WTC11 (cell line): ENCODE measurements around the gene RPS6KA5. TPM values are rescaled to one million over a fixed set of nuclear protein-coding genes. Genes with fewer than 3 reads are reported as not detected.

Experiments used
- ATAC-seq: fragments of 200-7000 bp; cut with Tn5 transposase; 2 replicates; pipeline ENCODE4 v1.10.0; 2021; ENCODE audit warnings: mild to moderate bottlenecking, moderate library complexity
- CTCF ChIA-PET: fragments of 300-600 bp; sonication (Branson Sonifier 250); formaldehyde crosslinking; loops from one replicate; lab custom pipeline; 2021; ENCODE audit warnings: antibody characterized with exemption; lab: Charles Lee
- POLR2A ChIA-PET: fragments of 350-600 bp; sonication (Branson Sonifier 250); formaldehyde crosslinking; loops from one replicate; lab custom pipeline; 2021; ENCODE audit warnings: antibody characterized with exemption; lab: Charles Lee
- DNase-seq: peaks from one replicate; pipeline ENCODE4 v3.0.0; 2021; ENCODE audit warnings: low spot score
- H3K27ac Mint-ChIP-seq: 2 replicates; pipeline ENCODE4 v1.8.0; 2021; ENCODE audit warnings: mixed read lengths
- H3K27me3 Mint-ChIP-seq: 2 replicates; pipeline ENCODE4 v1.8.0; 2021; ENCODE audit warnings: low read depth, mild to moderate bottlenecking, moderate library complexity, mixed read lengths
- H3K36me3 Mint-ChIP-seq: 2 replicates; pipeline ENCODE4 v1.8.0; 2021; ENCODE audit warnings: mixed read lengths
- H3K4me1 Mint-ChIP-seq: 2 replicates; pipeline ENCODE4 v1.8.0; 2022; ENCODE audit warnings: mixed read lengths
- H3K4me3 Mint-ChIP-seq: 2 replicates; pipeline ENCODE4 v1.8.0; 2021; ENCODE audit warnings: mild to moderate bottlenecking, moderate library complexity, mixed read lengths
- H3K9me3 Mint-ChIP-seq: 2 replicates; pipeline ENCODE4 v1.8.0; 2021; ENCODE audit warnings: mixed read lengths
- CDX4 ChIP-seq: fragments of 250-450 bp; sonication (Bioruptor Pico); IDR thresholded peaks from 2 replicates; pipeline ENCODE4 v1.9.0; 2021; ENCODE audit warnings: moderate library complexity, mild to moderate bottlenecking, inconsistent platforms, borderline replicate concordance
- FOXP1 ChIP-seq: sonication (generic); formaldehyde crosslinking; IDR thresholded peaks from 2 replicates; pipeline ENCODE4 v1.8.0; 2022; ENCODE audit warnings: missing genetic modification reagents, mild to moderate bottlenecking, moderate library complexity, borderline replicate concordance
- HMGXB4 ChIP-seq: sonication (generic); formaldehyde crosslinking; IDR thresholded peaks from 2 replicates; pipeline ENCODE4 v1.8.1; 2023; ENCODE audit warnings: mild to moderate bottlenecking, moderate library complexity, missing genetic modification reagents
- JUN ChIP-seq: sonication (generic); formaldehyde crosslinking; IDR thresholded peaks from 2 replicates; pipeline ENCODE4 v1.8.0; 2023; ENCODE audit warnings: mild to moderate bottlenecking, missing genetic modification reagents
- MLX ChIP-seq: sonication (generic); formaldehyde crosslinking; IDR thresholded peaks from 2 replicates; pipeline ENCODE4 v1.8.1; 2023; ENCODE audit warnings: mild to moderate bottlenecking, missing genetic modification reagents, moderate library complexity
- MXD4 ChIP-seq: fragments of 250-450 bp; sonication (Bioruptor Pico); IDR thresholded peaks from 2 replicates; pipeline ENCODE4 v1.8.0; 2021; ENCODE audit warnings: mild to moderate bottlenecking, moderate library complexity, borderline replicate concordance
- MYBL2 ChIP-seq: sonication (generic); formaldehyde crosslinking; IDR thresholded peaks from 2 replicates; pipeline ENCODE4 v1.8.1; 2023; ENCODE audit warnings: mild to moderate bottlenecking, moderate library complexity, missing genetic modification reagents
- NR1H2 ChIP-seq: sonication (generic); formaldehyde crosslinking; IDR thresholded peaks from 2 replicates; pipeline ENCODE4 v1.9.0; 2021; ENCODE audit warnings: mild to moderate bottlenecking, moderate library complexity, missing genetic modification reagents
- OVOL2 ChIP-seq: fragments of 250-450 bp; sonication (Bioruptor Pico); IDR thresholded peaks from 2 replicates; pipeline ENCODE4 v1.9.0; 2021; ENCODE audit warnings: mild to moderate bottlenecking, borderline replicate concordance
- RELA ChIP-seq: sonication (generic); formaldehyde crosslinking; IDR thresholded peaks from 2 replicates; pipeline ENCODE4 v1.8.1; 2022; ENCODE audit warnings: missing genetic modification reagents, mild to moderate bottlenecking, borderline replicate concordance
- RORB ChIP-seq: fragments of 250-450 bp; sonication (Bioruptor Pico); IDR thresholded peaks from 2 replicates; pipeline ENCODE4 v1.9.0; 2021; ENCODE audit warnings: mild to moderate bottlenecking
- SOX15 ChIP-seq: fragments of 250-450 bp; sonication (Bioruptor Pico); IDR thresholded peaks from 2 replicates; pipeline ENCODE4 v1.9.0; 2021; ENCODE audit warnings: mild to moderate bottlenecking
- TP53 ChIP-seq: sonication (generic); formaldehyde crosslinking; IDR thresholded peaks from 2 replicates; pipeline ENCODE4 v1.8.1; 2023; ENCODE audit warnings: mild to moderate bottlenecking, missing genetic modification reagents
- ZNF138 ChIP-seq: sonication (generic); formaldehyde crosslinking; conservative IDR thresholded peaks from 2 replicates; pipeline ENCODE4 v1.8.1; 2022; ENCODE audit warnings: mild to moderate bottlenecking, moderate library complexity, missing genetic modification reagents
- ZNF219 ChIP-seq: sonication (generic); formaldehyde crosslinking; IDR thresholded peaks from 2 replicates; pipeline ENCODE4 v1.8.0; 2023; ENCODE audit warnings: missing genetic modification reagents, mild to moderate bottlenecking, borderline replicate concordance
- total RNA-seq: library from RNA; stranded (reverse); gene quantifications from 3 replicates; pipeline ENCODE4 v1.2.3, GENCODE V29; 2021
- TF ChIP-seq, protein P1 (sequence below): sonication (generic); formaldehyde crosslinking; IDR thresholded peaks from 2 replicates; pipeline ENCODE4 v1.8.0; 2023; ENCODE audit warnings: mild to moderate bottlenecking, missing genetic modification reagents
- TF ChIP-seq, protein P2 (sequence below): sonication (generic); formaldehyde crosslinking; IDR thresholded peaks from 2 replicates; pipeline ENCODE4 v1.8.0; 2022; ENCODE audit warnings: missing genetic modification reagents

Gene RPS6KA5
- total RNA-seq, 1 experiment from 2014 or later, result 5.2 TPM

DNA sequence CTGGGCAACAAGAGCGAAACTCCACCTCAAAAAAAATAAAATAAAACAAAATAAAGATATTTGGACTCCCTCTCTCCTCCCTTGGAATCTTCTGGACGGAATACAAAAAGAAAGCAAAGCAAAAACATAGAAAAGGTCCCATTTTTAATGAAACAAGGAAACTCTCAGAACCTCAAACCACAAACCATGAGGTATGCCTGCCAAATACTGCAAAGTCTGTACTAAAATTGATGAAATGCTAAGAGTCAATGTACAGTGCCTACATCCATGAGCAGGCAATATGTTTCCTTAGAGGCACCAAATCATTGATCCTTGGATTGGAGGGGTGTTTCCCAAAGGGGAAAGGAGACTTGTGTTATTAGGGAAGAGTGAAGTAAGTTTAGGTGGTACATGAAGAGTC lies 8.2 kb upstream of the RPS6KA5 start:
- DNase-seq (no peak), ATAC-seq (no peak)
- Mint-ChIP-seq H3K27me3 (no peaks in the 10 kb centered on the region; the same call in none of the 2 replicates), H3K9me3 (peaks cover 5% of the 10 kb centered on the region; the same call in 1 of the 2 replicates), H3K4me1 (no peaks in the 10 kb centered on the region), H3K36me3 (no peaks in the 10 kb centered on the region), H3K27ac (no peak overlapping the region), H3K4me3 (no peak overlapping the region)
- POLR2A ChIA-PET, result no interaction called here
- TF ChIP-seq FOXP1 (CRISPR knock-in tag), result no peak
- TF ChIP-seq MYBL2 (CRISPR knock-in tag), result no peak
- no peak for TF ChIP-seq NR1H2 (CRISPR knock-in tag)
- TF ChIP-seq SOX15, result no peak
- TF ChIP-seq, protein P1, sequence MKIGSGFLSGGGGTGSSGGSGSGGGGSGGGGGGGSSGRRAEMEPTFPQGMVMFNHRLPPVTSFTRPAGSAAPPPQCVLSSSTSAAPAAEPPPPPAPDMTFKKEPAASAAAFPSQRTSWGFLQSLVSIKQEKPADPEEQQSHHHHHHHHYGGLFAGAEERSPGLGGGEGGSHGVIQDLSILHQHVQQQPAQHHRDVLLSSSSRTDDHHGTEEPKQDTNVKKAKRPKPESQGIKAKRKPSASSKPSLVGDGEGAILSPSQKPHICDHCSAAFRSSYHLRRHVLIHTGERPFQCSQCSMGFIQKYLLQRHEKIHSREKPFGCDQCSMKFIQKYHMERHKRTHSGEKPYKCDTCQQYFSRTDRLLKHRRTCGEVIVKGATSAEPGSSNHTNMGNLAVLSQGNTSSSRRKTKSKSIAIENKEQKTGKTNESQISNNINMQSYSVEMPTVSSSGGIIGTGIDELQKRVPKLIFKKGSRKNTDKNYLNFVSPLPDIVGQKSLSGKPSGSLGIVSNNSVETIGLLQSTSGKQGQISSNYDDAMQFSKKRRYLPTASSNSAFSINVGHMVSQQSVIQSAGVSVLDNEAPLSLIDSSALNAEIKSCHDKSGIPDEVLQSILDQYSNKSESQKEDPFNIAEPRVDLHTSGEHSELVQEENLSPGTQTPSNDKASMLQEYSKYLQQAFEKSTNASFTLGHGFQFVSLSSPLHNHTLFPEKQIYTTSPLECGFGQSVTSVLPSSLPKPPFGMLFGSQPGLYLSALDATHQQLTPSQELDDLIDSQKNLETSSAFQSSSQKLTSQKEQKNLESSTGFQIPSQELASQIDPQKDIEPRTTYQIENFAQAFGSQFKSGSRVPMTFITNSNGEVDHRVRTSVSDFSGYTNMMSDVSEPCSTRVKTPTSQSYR (CRISPR knock-in tag), result no peak
- TF ChIP-seq HMGXB4, result no peak
- no peak for TF ChIP-seq RORB (CRISPR knock-in tag)
- TF ChIP-seq MXD4 (CRISPR knock-in tag), result no peak
- TF ChIP-seq JUN (CRISPR knock-in tag), result no peak
- TF ChIP-seq RELA (CRISPR knock-in tag), result no peak
- TF ChIP-seq, protein P2, sequence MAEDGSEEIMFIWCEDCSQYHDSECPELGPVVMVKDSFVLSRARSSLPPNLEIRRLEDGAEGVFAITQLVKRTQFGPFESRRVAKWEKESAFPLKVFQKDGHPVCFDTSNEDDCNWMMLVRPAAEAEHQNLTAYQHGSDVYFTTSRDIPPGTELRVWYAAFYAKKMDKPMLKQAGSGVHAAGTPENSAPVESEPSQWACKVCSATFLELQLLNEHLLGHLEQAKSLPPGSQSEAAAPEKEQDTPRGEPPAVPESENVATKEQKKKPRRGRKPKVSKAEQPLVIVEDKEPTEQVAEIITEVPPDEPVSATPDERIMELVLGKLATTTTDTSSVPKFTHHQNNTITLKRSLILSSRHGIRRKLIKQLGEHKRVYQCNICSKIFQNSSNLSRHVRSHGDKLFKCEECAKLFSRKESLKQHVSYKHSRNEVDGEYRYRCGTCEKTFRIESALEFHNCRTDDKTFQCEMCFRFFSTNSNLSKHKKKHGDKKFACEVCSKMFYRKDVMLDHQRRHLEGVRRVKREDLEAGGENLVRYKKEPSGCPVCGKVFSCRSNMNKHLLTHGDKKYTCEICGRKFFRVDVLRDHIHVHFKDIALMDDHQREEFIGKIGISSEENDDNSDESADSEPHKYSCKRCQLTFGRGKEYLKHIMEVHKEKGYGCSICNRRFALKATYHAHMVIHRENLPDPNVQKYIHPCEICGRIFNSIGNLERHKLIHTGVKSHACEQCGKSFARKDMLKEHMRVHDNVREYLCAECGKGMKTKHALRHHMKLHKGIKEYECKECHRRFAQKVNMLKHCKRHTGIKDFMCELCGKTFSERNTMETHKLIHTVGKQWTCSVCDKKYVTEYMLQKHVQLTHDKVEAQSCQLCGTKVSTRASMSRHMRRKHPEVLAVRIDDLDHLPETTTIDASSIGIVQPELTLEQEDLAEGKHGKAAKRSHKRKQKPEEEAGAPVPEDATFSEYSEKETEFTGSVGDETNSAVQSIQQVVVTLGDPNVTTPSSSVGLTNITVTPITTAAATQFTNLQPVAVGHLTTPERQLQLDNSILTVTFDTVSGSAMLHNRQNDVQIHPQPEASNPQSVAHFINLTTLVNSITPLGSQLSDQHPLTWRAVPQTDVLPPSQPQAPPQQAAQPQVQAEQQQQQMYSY (CRISPR knock-in tag), result no peak
- no peak for TF ChIP-seq OVOL2 (CRISPR knock-in tag)
- TF ChIP-seq MLX (CRISPR knock-in tag), result no peak
- TF ChIP-seq ZNF138 (CRISPR knock-in tag), result no peak
- TF ChIP-seq ZNF219 (CRISPR knock-in tag), result no peak
- TF ChIP-seq CDX4 (CRISPR knock-in tag), result no peak
- no peak for TF ChIP-seq TP53 (CRISPR knock-in tag)
- CTCF ChIA-PET, result interaction anchor here (0.7 kb wide), 1 partner anchor 1004 kb away, joined by 3 read pairs; no protein-coding TSS in a partner anchor
